HCT116 (cell line): Measurements from ENCODE around the gene UCHL5.

ENCODE experiments used
- ATF3 ChIP-seq: IDR thresholded peaks from 2 replicates; pipeline ENCODE4 v1.6.1; 2012
- CEBPB ChIP-seq: IDR thresholded peaks from 2 replicates; pipeline ENCODE4 v1.6.1; 2012; ENCODE audit warnings: low read depth
- CTCF ChIP-seq, 3 experiments: fragments of 200-600 bp in 1 of 3; sonication (generic) in 1 of 3; IDR thresholded peaks in 2 of 3; conservative IDR thresholded peaks in 1 of 3; 2 replicates each; pipeline ENCODE4 v1.5.1; 2012 to 2017; ENCODE audit warnings: low read depth in 2 of 3, low read length in 2 of 3, antibody characterized with exemption in 1 of 3, borderline replicate concordance in 1 of 3, control low read depth in 1 of 3, mild to moderate bottlenecking in 1 of 3, mixed read lengths in 1 of 3, mixed run types in 1 of 3, moderate library complexity in 1 of 3; ENCODE audit not compliant: insufficient read depth in 1 of 3
- EZH2 ChIP-seq: fragments of 200-600 bp; sonication (generic); IDR thresholded peaks from 2 replicates; pipeline ENCODE4 v1.6.1; 2017; ENCODE audit warnings: antibody characterized with exemption, mixed run types
- POLR2AphosphoS5 ChIP-seq: IDR thresholded peaks from 2 replicates; pipeline ENCODE4 v1.6.1; 2011; ENCODE audit warnings: mild to moderate bottlenecking, low read depth, low read length, moderate library complexity
- RAD21 ChIP-seq: IDR thresholded peaks from 2 replicates; pipeline ENCODE4 v1.6.1; 2012; ENCODE audit warnings: low read depth, mild to moderate bottlenecking

DNA sequence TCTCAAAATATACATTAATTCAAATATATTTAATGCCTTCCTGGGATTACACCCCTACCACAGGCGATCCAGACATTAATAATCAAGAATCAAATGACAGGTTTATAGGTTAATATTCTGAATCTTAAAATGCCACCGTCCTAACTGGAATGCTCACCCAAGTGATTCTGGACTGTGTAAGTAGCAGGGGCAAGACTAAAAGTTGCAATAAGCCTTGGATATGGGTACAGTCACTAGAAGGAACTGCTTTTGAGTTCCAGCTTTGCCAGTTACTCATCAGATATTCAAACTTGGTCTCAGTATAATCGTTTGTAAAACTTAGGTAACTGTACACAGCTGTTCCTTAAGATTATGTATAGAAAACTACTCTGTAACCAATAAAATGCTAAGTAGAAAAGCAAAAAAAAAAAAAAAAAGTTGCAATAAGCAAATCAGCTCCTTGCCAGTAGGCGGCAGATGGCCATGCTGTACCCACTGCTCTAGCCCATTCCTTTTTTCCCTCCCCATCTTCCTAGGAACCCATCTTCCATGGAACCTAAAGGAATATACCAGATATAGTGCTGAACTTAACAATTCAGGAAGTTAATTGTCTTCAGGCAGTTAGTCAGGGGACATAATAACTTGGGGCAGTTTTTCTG is 10.7 kb upstream of the UCHL5 start:
- TF ChIP-seq CTCF (IDR thresholded peaks at IDR 0.05 in 2 of 3, conservative IDR thresholded peaks at IDR 0.05 in 1 of 3; ENCODE audit: borderline replicate concordance in 1 of 3, insufficient read depth in 1 of 3, low read depth in 2 of 3, low read length in 2 of 3) (peak; percentile 30 to 79 (median 69); a peak in 5 of 6 replicates), RAD21 (peak; percentile 45; the same call in 1 of the 2 replicates), EZH2 (no peak), ATF3 (no peak), CEBPB (no peak), POLR2AphosphoS5 (no peak)
